Right lung (tissue), 10 donors: ENCODE results near the gene JMJD8. TPM values are rescaled to one million over a fixed set of nuclear protein-coding genes. Genes with fewer than 3 reads are reported as not detected.

Experiments
- DNase-seq, 2 donors: peaks; one replicate each; pipeline ENCODE4 v3.0.0-alpha.2; 2013
- long read RNA-seq, 8 donors: transcript quantifications; one replicate each; lab custom pipeline, GENCODE V29; 2026
- polyA plus RNA-seq, 5 donors: library from polyadenylated mRNA; unstranded; fragments of 120-200 nt; gene quantifications; one replicate each; pipeline versions ENCODE4 v1.2.1 to v1.2.3, GENCODE V29; 2013; ENCODE audit warnings: inconsistent platforms in 1 of 5, low replicate concordance in 1 of 5; ENCODE audit not compliant: insufficient read length in 5 of 5, insufficient read depth in 1 of 5

JMJD8 gene
- 10 to 100 TPM; 39.5 to 69.5 (median 43.3) TPM for polyA plus RNA-seq
- long read RNA-seq, donor 1, transcript JMJD8-201 (9 exons, 2,038 nt), result major isoform, 11 of 158 reads
- long read RNA-seq, donor 1, partial matches to known transcripts, result 140 of 158 reads
- long read RNA-seq, donor 1, other reads (novel, unspliced or antisense), result 0 of 158 reads
- long read RNA-seq, donor 2, partial matches to known transcripts, result 22 of 72 reads
- long read RNA-seq, donor 2, other reads (novel, unspliced or antisense), result 45 of 72 reads
- long read RNA-seq, donor 3, transcript JMJD8-201 (9 exons, 2,038 nt), result major isoform, 9 of 12 reads
- long read RNA-seq, donor 3, partial matches to known transcripts, result 0 of 12 reads
- long read RNA-seq, donor 3, other reads (novel, unspliced or antisense), result 0 of 12 reads
- long read RNA-seq, donor 4, transcript JMJD8-201 (9 exons, 2,038 nt), result major isoform, 6 of 69 reads
- long read RNA-seq, donor 4, partial matches to known transcripts, result 14 of 69 reads
- long read RNA-seq, donor 4, other reads (novel, unspliced or antisense), result 48 of 69 reads
- long read RNA-seq, donor 5, transcript JMJD8-201 (9 exons, 2,038 nt), result major isoform, 9 of 14 reads
- long read RNA-seq, donor 5, partial matches to known transcripts, result 0 of 14 reads
- long read RNA-seq, donor 5, other reads (novel, unspliced or antisense), result 0 of 14 reads
- long read RNA-seq, donor 6, transcript JMJD8-201 (9 exons, 2,038 nt), result major isoform, 13 of 146 reads
- long read RNA-seq, donor 6, partial matches to known transcripts, result 56 of 146 reads
- long read RNA-seq, donor 6, other reads (novel, unspliced or antisense), result 73 of 146 reads
- long read RNA-seq, donor 7, transcript JMJD8-201 (9 exons, 2,038 nt), result major isoform, 17 of 24 reads
- long read RNA-seq, donor 7, partial matches to known transcripts, result 0 of 24 reads
- long read RNA-seq, donor 7, other reads (novel, unspliced or antisense), result 0 of 24 reads
- long read RNA-seq, donor 8, partial matches to known transcripts, result 0 of 5 reads
- long read RNA-seq, donor 8, other reads (novel, unspliced or antisense), result 0 of 5 reads

DNA sequence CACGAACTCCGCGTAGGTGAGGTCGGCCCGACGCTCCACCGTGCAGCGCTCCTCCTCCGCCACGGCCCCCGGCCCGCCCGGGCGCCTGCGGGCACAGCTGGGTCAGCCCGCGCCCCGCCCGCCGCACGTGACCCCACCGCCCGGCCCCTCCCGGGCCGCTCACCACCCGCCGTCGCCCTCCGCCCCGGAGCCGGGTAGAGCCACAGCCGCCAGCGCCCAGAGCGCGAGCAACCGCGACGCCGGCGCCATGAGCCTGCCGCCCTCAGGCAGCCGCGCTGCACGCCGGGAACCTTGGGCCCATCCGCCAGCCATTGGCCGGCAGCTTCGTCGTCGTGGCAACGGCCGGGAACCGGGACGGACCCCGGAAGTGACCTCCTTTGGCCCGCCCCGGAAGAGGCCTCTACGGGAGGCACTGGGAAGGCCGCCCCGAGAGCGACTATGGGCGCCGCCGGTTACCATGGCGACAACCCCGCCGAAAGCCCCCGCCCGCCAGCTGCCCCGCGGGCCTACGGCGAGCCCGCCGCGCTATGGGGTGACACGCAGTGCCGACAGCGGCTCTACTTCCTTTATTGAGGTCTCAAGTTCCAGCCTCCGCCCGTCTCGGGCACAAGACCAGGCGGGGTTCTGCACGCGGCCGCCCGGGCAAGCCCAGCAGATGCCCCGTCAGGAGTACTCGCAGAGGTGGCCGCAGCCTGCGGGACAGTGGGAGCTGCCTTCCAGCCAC, at the start of gene JMJD8:
Gene JMJD8 (minus strand): TSS at position 264 of the 724 bp plus-strand sequence. CDS start 15 bp downstream, at position 249.
- DNase-seq, result peak; percentile 93

GRCh38 chr16:733382-734207, 49.5 kb upstream of the JMJD8 start:
- no peak for DNase-seq

DNA sequence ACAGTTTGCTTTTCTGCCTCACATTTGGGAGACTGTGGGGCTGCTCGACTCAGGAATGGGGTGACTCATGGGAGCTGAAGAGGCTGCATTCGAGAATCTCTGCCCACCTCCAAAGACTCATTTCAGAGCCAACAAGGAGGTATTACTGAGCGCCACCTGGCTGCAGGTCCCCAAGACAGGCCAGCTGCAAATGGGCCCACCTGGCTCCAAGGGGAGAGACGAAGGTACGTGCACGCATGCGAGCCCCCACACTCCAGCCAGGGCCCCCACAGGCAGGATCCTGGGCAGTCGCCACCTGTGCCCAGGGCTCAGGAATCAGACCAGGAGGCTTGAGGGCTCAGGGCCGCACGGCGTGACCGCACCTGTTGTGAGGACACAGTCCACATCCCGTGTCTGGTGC, 48.8 kb upstream of the JMJD8 start:
- no peak for DNase-seq

- DNase-seq, result no peak
Observed at GRCh38 chr16:732332-732731, 48.2 kb upstream of the JMJD8 start.

DNA sequence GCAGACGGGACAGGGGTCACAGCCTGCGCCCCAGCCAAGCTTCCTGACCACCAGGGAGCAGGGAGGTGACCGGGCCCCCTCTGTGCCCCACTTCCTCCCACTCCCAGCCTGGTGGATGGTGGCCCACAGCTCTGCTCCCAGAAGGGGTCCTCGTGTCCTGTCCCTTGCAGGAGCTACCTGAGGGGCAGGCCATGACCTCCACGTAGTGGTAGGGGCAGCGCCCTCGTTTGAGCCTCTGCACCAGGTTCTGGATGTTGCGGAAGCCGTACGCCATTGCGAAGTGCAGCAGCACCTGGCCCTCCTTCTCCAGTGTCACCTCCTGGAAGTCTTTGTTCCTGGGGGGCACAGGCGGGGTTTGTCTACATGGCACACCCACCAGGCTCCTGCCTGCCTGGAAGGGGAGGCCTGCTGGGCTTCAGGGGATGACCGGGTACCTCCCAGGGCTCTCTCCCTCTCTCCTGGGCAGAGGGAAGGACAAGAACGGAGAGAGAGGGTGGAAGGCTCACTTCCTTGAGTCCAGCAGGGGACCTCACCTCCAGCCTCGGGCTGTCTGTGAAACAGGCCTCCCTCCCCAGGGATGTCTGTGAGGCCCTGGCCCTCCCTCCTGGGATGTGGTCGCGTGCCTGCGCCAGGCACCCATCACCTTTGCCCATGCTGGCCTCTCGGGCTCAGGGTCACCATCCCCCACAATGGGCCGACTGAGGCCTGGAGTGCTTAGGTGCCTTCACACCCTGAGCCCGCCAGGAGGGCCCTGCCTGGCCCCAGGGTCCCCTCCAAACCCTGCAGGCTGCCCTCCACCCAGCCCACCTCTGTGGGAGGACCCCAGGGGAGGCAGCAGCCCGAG, 46.8 kb upstream of the JMJD8 start:
- DNase-seq, result no peak

DNA sequence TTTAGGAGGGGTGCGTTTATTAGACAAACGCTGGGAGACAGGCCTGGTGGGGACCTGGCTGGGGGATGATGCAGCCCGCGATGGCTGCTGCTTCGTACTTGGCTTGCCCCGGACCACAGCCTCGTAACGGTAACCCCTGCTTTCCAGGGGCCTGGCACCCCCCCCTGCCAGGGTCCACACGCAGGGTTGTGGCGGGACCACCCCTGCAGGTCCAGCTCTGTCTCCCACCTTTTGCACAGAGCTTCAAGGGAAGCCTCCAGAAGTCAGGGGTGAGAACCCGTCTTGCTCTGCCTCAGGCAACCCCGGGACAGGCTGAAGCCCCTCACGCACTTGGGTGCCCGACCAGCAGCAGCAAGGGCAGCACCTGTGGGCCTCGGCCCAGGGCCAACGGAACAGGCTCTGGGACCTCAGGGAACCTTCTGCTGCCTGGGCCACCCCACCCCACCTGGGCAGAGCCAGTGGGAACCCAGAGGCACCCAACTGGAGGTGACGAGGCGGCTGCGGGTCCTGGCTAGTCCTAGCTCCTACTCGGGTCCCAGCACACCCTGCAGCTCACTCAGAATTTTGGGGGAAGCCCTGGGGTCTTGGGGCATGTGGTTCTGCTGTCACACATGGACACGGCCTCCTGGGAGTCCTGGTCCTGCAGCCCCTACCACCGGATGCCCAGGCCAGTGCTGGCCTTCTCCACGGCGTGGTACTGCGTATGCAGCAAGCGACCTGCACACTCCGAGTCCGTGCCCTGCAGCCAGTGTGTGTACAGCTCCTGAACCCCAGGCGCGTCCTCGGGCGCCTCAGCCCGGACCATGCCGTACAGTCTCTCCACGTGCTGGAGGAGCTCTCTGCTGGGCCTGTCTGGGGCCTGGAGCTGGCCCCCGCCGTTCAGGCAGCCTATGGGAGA, 45.9 kb upstream of the JMJD8 start:
- no peak for DNase-seq

DNA sequence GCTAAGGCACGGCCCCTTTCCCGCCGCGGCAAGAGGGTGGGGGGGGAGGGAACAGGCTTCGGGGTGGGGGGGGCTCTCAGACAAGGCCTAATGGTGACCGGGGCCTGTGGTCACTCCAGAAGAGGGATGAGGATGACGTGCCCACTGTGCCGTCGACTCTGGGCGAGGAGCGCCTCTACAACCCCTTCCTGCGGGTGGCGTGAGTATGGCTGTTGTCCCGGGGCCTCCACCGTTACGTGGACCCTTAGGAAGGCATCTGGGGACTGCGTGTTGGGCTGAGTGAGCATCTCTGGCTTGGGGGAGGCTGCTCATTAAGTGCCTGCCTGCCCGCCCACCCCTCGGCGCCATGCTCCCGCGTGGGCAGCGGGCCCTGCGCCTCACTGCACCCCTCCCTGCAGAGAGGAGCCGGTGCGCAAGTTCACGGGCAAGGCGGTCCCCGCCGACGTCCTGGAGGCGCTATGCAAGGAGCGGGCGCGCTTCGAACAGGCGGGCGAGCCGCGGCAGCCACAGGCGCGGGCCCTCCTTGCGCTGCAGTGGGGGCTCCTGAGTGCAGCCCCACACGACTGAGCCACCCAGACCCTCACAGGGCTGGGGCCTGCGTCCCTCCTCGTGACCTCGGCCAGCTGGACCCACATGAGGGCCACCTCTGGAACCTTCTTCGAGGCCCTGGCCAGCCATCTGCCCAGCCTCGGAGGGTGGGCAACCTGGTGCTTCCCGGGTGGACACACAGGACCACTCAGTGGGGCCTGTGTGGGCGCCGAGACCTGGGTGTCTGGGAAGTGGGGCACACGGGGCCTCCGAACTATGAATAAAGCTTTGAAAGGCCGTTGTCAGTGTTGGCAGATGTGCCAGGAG, 45.0 kb upstream of the JMJD8 start:
- no peak for DNase-seq

DNA sequence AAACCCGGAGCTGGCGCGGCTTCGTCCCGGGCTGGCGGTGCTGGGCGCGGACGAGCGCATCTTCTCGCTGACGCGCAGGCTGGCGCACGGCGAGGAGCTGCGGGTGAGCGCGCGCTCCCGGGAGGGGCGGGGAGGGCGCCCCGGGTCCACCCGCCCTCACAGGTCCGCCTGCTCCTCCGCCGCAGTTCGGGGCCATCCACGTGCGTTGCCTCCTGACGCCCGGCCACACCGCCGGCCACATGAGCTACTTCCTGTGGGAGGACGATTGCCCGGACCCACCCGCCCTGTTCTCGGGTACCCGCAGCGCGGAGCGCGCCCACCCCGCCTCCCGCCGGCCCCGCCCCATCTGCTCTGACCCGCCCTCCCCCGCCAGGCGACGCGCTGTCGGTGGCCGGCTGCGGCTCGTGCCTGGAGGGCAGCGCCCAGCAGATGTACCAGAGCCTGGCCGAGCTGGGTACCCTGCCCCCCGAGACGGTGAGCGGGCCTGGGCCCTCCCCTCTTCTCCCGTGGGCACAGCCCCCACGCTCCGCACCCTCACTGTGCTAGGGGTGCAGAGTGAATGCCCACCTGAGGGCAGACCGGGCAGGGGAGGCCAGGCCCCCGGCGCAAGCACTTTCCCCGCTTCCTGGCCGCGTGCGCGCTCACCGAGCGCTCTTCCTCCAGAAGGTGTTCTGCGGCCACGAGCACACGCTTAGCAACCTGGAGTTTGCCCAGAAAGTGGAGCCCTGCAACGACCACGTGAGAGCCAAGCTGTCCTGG, 44.2 kb upstream of the JMJD8 start:
- peak in 1 of 2 donors; percentile 30 for DNase-seq

DNA sequence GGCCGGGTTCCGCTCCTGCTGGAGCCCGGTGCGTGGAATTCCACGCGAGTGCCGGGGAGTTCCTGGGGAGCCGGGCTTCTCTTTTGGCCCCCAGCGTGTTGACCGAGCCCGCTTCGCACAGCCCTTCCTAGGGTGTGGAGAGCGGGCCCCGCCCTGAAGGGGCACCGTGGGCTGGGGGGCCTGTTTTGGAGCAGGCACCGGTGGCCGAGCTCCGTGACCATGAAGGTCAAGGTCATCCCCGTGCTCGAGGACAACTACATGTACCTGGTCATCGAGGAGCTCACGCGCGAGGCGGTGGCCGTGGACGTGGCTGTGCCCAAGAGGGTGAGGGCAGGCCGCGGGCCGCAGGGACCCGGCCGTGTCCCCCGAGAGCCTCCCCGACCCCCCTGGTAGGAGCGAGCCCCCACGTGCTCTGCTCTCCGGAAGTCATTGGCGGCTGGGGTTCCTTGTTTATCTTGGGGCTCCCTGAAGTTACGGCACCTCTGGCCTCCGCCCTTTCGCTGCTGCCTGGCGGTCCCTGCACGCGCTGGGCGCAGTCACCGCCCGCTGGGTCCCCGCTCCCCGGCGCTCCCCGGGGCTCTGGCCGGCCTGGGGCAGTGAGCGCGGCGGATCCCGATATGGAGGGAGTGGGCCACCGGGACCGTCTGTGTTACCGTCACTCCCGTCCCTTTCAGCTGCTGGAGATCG, 43.3 kb upstream of the JMJD8 start:
- no peak for DNase-seq

GRCh38 chr16:726438-727290, 42.5 kb upstream of the JMJD8 start, which contains the start of the genes CCDC78 and HAGHL:
CCDC78 (minus strand) TSS chr16:726443; CDS start chr16:726367, 76 bp downstream.
HAGHL (plus strand) TSS chr16:727106; CDS start chr16:727510, 404 bp downstream.
- DNase-seq, result no peak

DNA sequence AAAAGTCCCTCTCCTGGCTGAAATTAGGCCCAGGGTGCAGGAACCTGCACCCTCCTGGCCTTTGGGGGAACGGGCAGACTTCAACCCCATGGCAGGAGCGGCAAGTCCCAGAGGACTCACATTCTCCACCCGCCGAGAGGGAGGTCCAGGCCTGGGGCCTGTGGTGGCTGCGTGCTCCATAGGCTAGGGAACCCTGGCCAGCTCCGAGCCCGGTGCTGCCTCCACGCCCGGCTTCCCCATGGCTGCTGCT, 42.0 kb upstream of the JMJD8 start:
- DNase-seq, result no peak

DNA sequence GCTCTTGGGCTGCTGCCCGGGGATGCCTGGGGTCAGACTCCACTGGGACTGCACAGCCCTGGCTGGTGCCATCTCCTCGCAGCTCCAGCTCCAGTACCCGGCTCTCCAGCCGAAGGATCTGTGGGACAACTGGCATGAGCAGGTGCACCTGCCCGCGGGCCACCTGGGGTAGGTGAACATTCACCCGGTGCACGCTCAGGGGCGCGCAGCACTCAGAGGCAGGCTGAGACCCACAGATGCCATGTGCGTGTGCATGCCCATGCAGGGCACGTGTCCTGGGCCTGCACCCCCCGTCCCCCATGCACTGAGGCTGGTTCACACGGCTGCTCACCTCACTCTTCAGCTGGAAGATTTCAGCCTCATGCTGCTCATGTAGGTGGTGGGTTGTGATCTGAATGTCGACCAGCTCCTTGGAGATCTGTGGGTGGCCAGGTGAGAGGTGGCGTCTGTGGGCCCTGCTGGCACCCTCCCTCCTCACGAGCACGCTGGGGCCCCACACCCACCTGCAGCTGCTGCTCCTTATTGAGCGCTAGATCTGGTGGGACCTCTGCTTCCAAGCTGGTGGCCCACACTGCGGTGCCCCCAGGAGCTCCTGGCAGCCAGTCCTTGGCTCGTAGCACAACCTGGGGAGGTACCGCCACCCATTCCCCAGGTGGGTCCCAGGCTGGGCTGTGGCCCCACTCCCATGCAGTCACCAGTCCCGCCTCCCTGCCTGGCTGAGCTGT, 41.5 kb upstream of the JMJD8 start:
- no peak for DNase-seq

DNA sequence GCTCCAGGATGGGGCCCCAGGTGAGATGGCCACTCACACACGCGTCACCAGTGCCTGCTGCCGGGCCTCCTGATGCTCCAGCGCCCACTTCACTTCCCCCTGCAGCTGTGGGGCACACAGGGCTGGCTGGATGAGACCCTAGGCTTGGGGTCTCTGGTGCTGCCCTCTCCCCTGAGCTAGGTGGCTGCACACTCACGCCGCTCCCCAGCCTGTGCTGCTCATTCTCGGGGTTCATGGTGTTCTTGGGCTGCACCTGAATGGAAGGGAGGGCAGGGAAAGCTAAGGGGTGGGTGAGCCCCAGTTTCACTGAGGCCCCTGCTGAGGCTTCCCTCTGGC, 40.9 kb upstream of the JMJD8 start:
- DNase-seq, result no peak

DNA sequence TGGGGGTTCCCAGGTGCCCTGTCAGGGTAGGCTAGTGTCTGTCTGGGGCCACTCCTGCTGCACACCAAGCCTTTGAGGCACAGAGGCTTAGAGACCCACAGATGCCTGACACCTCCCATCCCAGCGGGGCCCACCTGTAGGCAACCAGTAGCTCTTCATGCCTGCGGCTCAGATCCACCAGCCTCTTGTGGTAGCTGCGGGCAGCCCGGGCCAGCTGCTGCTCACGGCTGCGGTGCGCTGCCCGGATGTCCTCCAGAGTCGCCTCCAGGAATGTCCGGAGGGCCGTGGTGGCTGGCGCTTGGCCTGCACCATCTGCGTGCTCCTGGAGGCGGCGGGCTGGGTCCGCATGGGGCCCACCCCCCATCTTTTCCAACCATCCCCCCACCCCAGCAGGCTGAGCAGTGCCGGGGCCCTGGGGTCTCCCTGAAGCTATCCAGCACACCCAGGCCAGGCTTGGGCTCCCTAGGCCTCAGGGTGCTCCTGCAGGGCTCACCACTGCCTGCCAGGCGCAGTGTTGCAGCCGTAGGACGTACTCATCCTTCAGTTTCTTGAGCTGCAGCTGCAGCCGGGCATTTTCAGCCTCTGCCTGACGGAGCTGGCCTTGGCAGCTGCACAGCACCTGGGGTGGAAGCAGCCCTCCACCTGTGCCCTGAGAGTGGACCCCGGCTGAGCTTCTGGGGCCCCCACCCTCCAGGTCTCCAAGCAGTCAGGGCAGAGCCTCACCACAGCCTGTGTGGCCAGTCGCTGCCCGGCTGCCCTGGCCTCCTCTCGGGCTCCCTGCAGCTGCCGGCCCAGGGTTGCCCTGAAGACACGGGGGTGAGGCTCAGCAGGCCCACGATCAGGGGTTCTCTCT, 40.3 kb upstream of the JMJD8 start:
- DNase-seq, result no peak
